Neural progenitor cell (in vitro differentiated cells): ENCODE measurements around the gene HOXD1. TPM values are rescaled to one million over a fixed set of nuclear protein-coding genes. Genes with fewer than 3 reads are reported as not detected.

Source experiments
- DNase-seq: peaks from one replicate; pipeline ENCODE4 v3.0.0-alpha.2; 2016; ENCODE audit warnings: low spot score
- H2AFZ ChIP-seq: fragments of 200-600 bp; sonication (generic); replicated peaks from 2 replicates; pipeline ENCODE4 v1.6.1; 2016; ENCODE audit warnings: antibody characterized with exemption
- H3F3A ChIP-seq: fragments of 200-600 bp; sonication (generic); 2 replicates; pipeline ENCODE4 v1.6.1; 2016; ENCODE audit warnings: antibody characterized with exemption, low read depth
- H3K27ac ChIP-seq: fragments of 200-600 bp; sonication (generic); 2 replicates; pipeline ENCODE4 v1.5.1; 2016; ENCODE audit warnings: mild to moderate bottlenecking
- H3K27me3 ChIP-seq: fragments of 200-600 bp; sonication (generic); 2 replicates; pipeline ENCODE4 v1.6.1; 2016; ENCODE audit warnings: mild to moderate bottlenecking, moderate library complexity
- H3K36me3 ChIP-seq: fragments of 200-600 bp; sonication (generic); 2 replicates; pipeline ENCODE4 v1.5.1; 2016
- H3K4me1 ChIP-seq: fragments of 200-600 bp; sonication (generic); 2 replicates; pipeline ENCODE4 v1.6.1; 2016; ENCODE audit warnings: mixed run types
- H3K4me2 ChIP-seq: fragments of 200-600 bp; sonication (generic); 2 replicates; pipeline ENCODE4 v1.6.1; 2016
- H3K4me3 ChIP-seq: fragments of 200-600 bp; sonication (generic); 2 replicates; pipeline ENCODE4 v1.5.1; 2016
- H3K79me2 ChIP-seq: fragments of 200-600 bp; sonication (generic); 2 replicates; pipeline ENCODE4 v1.6.1; 2016; ENCODE audit warnings: low read depth
- H3K9ac ChIP-seq: fragments of 200-600 bp; sonication (generic); 2 replicates; pipeline ENCODE4 v1.6.1; 2016
- H3K9me3 ChIP-seq: fragments of 200-600 bp; sonication (generic); 2 replicates; pipeline ENCODE4 v1.5.1; 2016; ENCODE audit warnings: low read depth
- H4K20me1 ChIP-seq: fragments of 200-600 bp; sonication (generic); 2 replicates; pipeline ENCODE4 v1.6.1; 2016; ENCODE audit warnings: low read depth
- H3K27ac Mint-ChIP-seq: 3 replicates; pipeline ENCODE4 v1.8.0; 2021; ENCODE audit warnings: mixed read lengths
- H3K27me3 Mint-ChIP-seq: 2 replicates; pipeline ENCODE4 v1.8.0; 2022; ENCODE audit warnings: low read depth, mild to moderate bottlenecking, inconsistent platforms, moderate library complexity, mixed read lengths; ENCODE audit not compliant: insufficient read depth
- H3K36me3 Mint-ChIP-seq: 3 replicates; pipeline ENCODE4 v1.8.0; 2021; ENCODE audit warnings: mixed read lengths
- H3K4me1 Mint-ChIP-seq: 3 replicates; pipeline ENCODE4 v1.8.0; 2021; ENCODE audit warnings: mixed read lengths
- H3K4me3 Mint-ChIP-seq: 3 replicates; pipeline ENCODE4 v1.8.0; 2021; ENCODE audit warnings: mild to moderate bottlenecking, moderate library complexity, mixed read lengths
- H3K9me3 Mint-ChIP-seq: 3 replicates; pipeline ENCODE4 v1.8.0; 2020; ENCODE audit warnings: mixed read lengths
- EZH2 ChIP-seq: fragments of 200-600 bp; sonication (generic); IDR thresholded peaks from 2 replicates; pipeline ENCODE4 v1.6.1; 2017; ENCODE audit warnings: antibody characterized with exemption, mild to moderate bottlenecking, moderate library complexity
- EZH2phosphoT487 ChIP-seq: fragments of 200-600 bp; sonication (generic); IDR thresholded peaks from 2 replicates; pipeline ENCODE4 v1.6.1; 2017; ENCODE audit warnings: antibody characterized with exemption
- total RNA-seq: library from RNA; depleted of rRNA; stranded (reverse); fragments of >200 nt; gene quantifications from 2 replicates; pipeline ENCODE4 v1.2.3, GENCODE V29; 2015; ENCODE audit warnings: low replicate concordance
- TF ChIP-seq, protein P1 (sequence below): fragments of 200-600 bp; sonication (generic); IDR thresholded peaks from 2 replicates; pipeline ENCODE4 v1.5.1; 2017; ENCODE audit warnings: antibody characterized with exemption, mild to moderate bottlenecking

Gene HOXD1
- total RNA-seq, 1 donor from 2014 or later = not detected

GRCh38 chr2:176163672-176164056 lies 24.8 kb upstream of the HOXD1 start:
- no peak overlapping the region for H3K9ac ChIP-seq
- no peak overlapping the region for H3K4me2 ChIP-seq
- H3F3A ChIP-seq = no peaks in the 10 kb centered on the region
- H3K36me3 ChIP-seq = no peaks in the 10 kb centered on the region
- Mint-ChIP-seq H3K4me1 (no peaks in the 10 kb centered on the region), H3K4me3 (no peak overlapping the region), H3K27me3 (peaks cover 93% of the 10 kb centered on the region), H3K9me3 (peaks cover 14% of the 10 kb centered on the region), H3K36me3 (no peaks in the 10 kb centered on the region), H3K27ac (no peak overlapping the region)
- TF ChIP-seq EZH2phosphoT487 (no peak), EZH2 (no peak)
- TF ChIP-seq, protein P1, sequence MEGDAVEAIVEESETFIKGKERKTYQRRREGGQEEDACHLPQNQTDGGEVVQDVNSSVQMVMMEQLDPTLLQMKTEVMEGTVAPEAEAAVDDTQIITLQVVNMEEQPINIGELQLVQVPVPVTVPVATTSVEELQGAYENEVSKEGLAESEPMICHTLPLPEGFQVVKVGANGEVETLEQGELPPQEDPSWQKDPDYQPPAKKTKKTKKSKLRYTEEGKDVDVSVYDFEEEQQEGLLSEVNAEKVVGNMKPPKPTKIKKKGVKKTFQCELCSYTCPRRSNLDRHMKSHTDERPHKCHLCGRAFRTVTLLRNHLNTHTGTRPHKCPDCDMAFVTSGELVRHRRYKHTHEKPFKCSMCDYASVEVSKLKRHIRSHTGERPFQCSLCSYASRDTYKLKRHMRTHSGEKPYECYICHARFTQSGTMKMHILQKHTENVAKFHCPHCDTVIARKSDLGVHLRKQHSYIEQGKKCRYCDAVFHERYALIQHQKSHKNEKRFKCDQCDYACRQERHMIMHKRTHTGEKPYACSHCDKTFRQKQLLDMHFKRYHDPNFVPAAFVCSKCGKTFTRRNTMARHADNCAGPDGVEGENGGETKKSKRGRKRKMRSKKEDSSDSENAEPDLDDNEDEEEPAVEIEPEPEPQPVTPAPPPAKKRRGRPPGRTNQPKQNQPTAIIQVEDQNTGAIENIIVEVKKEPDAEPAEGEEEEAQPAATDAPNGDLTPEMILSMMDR = no peak
- no peaks in the 10 kb centered on the region for H3K9me3 ChIP-seq
- H3K79me2 ChIP-seq = no peaks in the 10 kb centered on the region
- no peak for DNase-seq
- H2AFZ ChIP-seq = no peak overlapping the region
- no peak overlapping the region for H3K4me3 ChIP-seq
- H3K27ac ChIP-seq = no peak overlapping the region
- no peaks in the 10 kb centered on the region for H3K4me1 ChIP-seq
- peaks cover 93% of the 10 kb centered on the region for H4K20me1 ChIP-seq
- peaks cover 100% of the 10 kb centered on the region for H3K27me3 ChIP-seq

DNA sequence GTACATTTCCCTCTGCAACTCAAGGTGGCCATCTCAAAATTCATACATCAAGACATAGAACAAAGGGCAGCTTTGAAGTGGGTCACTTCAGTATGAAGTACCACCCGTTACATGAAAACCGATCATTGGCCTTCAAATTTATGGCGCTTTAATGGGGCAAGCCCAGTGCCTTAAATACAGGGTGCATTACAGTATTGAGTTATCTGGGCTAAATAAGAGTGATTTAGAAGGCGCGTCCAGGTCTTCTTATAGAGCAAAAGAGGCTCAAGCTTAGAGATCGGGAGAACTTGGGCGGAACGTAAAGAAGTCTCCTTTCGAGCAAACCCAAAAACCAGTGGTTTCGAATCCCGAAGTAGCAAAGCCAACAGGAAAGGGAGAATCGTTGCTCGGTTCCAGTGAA lies 24.3 kb upstream of the HOXD1 start:
- H3K9me3 Mint-ChIP-seq = peaks cover 14% of the 10 kb centered on the region
- H3K36me3 Mint-ChIP-seq = no peaks in the 10 kb centered on the region
- Histone ChIP-seq H3K36me3 (no peaks in the 10 kb centered on the region), H3F3A (no peaks in the 10 kb centered on the region), H3K4me2 (no peak overlapping the region), H3K27ac (no peak overlapping the region), H4K20me1 (peaks cover 91% of the 10 kb centered on the region), H3K4me3 (no peak overlapping the region), H3K27me3 (peaks cover 100% of the 10 kb centered on the region), H3K79me2 (no peaks in the 10 kb centered on the region), H3K9ac (no peak overlapping the region), H2AFZ (no peak overlapping the region), H3K4me1 (no peaks in the 10 kb centered on the region), H3K9me3 (no peaks in the 10 kb centered on the region)
- peaks cover 90% of the 10 kb centered on the region for H3K27me3 Mint-ChIP-seq
- no peak overlapping the region for H3K4me3 Mint-ChIP-seq
- no peaks in the 10 kb centered on the region for H3K4me1 Mint-ChIP-seq
- no peak overlapping the region for H3K27ac Mint-ChIP-seq
- no peak for DNase-seq
- TF ChIP-seq EZH2phosphoT487 (no peak), EZH2 (no peak)
- TF ChIP-seq, protein P1 = no peak

DNA sequence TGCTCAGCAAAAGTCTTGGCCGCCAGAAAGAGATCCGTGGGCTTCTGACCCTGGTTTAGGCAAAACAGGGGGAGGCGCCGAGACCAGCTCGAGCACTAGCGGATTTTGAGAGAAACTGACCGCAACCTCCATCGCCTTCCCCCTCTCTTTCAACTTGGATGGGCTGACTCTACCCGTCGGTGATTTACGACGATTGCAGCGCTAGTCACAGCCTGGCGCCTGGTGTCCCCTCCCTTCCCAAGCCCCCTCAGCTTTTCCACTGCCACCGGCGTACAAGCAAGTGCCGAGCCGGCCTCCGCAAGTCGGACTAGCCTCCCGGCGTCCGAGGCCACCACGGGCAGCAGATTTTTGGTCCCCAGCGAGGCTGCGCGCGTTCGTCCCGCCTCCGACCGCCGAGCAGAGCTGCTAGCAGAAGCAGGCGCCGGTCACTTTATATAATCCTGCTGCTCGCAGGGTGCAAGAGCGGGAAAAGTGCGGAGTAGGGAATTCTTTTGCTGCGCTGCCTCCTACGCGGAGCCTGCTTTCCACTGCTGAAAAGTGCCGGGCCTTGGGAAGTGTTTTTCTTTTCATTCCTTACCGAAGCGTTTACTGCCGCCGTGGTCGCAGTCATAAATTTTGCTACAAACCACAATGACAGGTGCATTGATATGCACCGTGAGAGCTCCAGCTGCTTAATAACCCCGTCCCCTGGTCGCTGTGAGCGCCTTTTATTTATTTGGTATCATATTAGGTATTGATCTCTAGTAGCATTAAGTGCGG lies 23.7 kb upstream of the HOXD1 start:
- H3K9me3 Mint-ChIP-seq = peaks cover 14% of the 10 kb centered on the region
- Histone ChIP-seq H2AFZ (no peak overlapping the region), H3K27me3 (peaks cover 100% of the 10 kb centered on the region), H3F3A (no peaks in the 10 kb centered on the region), H3K4me1 (no peaks in the 10 kb centered on the region), H3K36me3 (no peaks in the 10 kb centered on the region), H4K20me1 (peaks cover 91% of the 10 kb centered on the region), H3K27ac (no peak overlapping the region), H3K9me3 (no peaks in the 10 kb centered on the region), H3K4me2 (peak overlapping the region; percentile 15), H3K79me2 (no peaks in the 10 kb centered on the region), H3K9ac (no peak overlapping the region), H3K4me3 (no peak overlapping the region)
- TF ChIP-seq EZH2 = peak; percentile 100
- TF ChIP-seq, protein P1 = no peak
- TF ChIP-seq EZH2phosphoT487 = peak; percentile 99
- peaks cover 89% of the 10 kb centered on the region for H3K27me3 Mint-ChIP-seq
- H3K27ac Mint-ChIP-seq = no peak overlapping the region
- peak overlapping the region; percentile 55 for H3K4me3 Mint-ChIP-seq
- H3K4me1 Mint-ChIP-seq = no peaks in the 10 kb centered on the region
- no peaks in the 10 kb centered on the region for H3K36me3 Mint-ChIP-seq
- peak; percentile 53 for DNase-seq
